GDM1 (cell line): ENCODE measurements around the gene MAN1C1.
"Not testable (repeated sequence)": the region's sequence is repeated elsewhere in the genome, so short reads cannot be mapped to it uniquely, and the experiment has no call there.

Source experiments
- DNase-seq: peaks from one replicate; lab custom pipeline; 2025; lab: John Stamatoyannopoulos, UW

Gene MAN1C1

GRCh38 chr1:25634896-25635295 lies 18.3 kb downstream of the MAN1C1 start:
- no peak for DNase-seq

GRCh38 chr1:25636141-25636540 lies 19.6 kb downstream of the MAN1C1 start:
- DNase-seq: not testable (repeated sequence)

GRCh38 chr1:25640646-25641328 lies 24.2 kb downstream of the MAN1C1 start:
- no peak for DNase-seq

- no peak for DNase-seq
Observed at GRCh38 chr1:25641329-25641725, 24.7 kb downstream of the MAN1C1 start.

- no peak for DNase-seq
Observed at GRCh38 chr1:25641931-25642573, 25.5 kb downstream of the MAN1C1 start.

- peak; percentile 76 for DNase-seq
Observed at GRCh38 chr1:25642574-25643108, 26.1 kb downstream of the MAN1C1 start.

- DNase-seq: no peak
Observed at GRCh38 chr1:25643929-25644328, 27.3 kb downstream of the MAN1C1 start.

- no peak for DNase-seq
Observed at GRCh38 chr1:25644962-25645361, 28.4 kb downstream of the MAN1C1 start.

- DNase-seq: no peak
Observed at GRCh38 chr1:25645637-25646400, 29.2 kb downstream of the MAN1C1 start.

- no peak for DNase-seq
Observed at GRCh38 chr1:25647106-25647505, 30.5 kb downstream of the MAN1C1 start.

- DNase-seq: no peak
Observed at GRCh38 chr1:25647863-25648262, 31.3 kb downstream of the MAN1C1 start.

- no peak for DNase-seq
Observed at GRCh38 chr1:25648681-25649440, 32.3 kb downstream of the MAN1C1 start.

GRCh38 chr1:25649505-25650288 lies 33.1 kb downstream of the MAN1C1 start:
- DNase-seq: no peak

- no peak for DNase-seq
Observed at GRCh38 chr1:25650289-25650576, 33.6 kb downstream of the MAN1C1 start.

GRCh38 chr1:25651036-25651640 lies 34.5 kb downstream of the MAN1C1 start:
- DNase-seq: no peak

GRCh38 chr1:25651824-25652741 lies 35.5 kb downstream of the MAN1C1 start:
- DNase-seq: no peak

GRCh38 chr1:25653558-25653957 lies 37.0 kb downstream of the MAN1C1 start:
- no peak for DNase-seq

- no peak for DNase-seq
Observed at GRCh38 chr1:25654109-25654660, 37.6 kb downstream of the MAN1C1 start.

- no peak for DNase-seq
Observed at GRCh38 chr1:25657121-25657882, 40.7 kb downstream of the MAN1C1 start.
